DMS79 treated with DMSO at 0.1 percent for 48 hours (cell line): ENCODE data around the gene INSYN1.

Experiments
- DNase-seq: peaks from one replicate; lab custom pipeline; 2025; lab: John Stamatoyannopoulos, UW

Gene INSYN1

DNA sequence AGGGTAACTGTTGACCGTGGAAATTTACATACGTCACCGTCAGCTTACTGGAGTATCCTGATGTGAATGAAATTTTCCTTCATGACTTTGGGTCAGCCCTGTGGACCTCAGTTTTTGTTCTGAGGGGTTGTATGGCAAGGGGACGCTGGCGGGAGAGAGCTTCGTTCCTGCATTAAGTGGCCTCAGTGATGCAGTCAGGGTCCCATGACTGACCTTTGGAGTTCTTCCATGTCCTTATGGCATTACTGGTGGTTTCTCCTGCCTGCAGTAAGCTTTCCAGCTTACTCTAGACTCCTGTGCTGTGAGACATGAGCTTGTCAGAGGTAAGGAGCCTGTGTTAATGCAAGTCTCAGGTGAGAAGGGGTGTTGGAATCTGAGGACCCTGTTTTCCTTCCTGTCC, 67.2 kb downstream of the INSYN1 start:
- DNase-seq = no peak
